ENCODE measurements around the gene RNF138. TPM values are rescaled to one million over a fixed set of nuclear protein-coding genes. Genes with fewer than 3 reads are reported as not detected.

Gene RNF138
- total and polyA plus RNA-seq, 4 donors: 6.9 to 24.7 (median 12.3) TPM

- no peak for TF ChIP-seq ZBTB33 (IDR thresholded peaks at IDR 0.05)
- no peak for TF ChIP-seq GABPA (IDR thresholded peaks at IDR 0.05 in 1 of 2, conservative IDR thresholded peaks at IDR 0.05 in 1 of 2)
- no peak for TF ChIP-seq HNF4G (IDR thresholded peaks at IDR 0.05)
Measured at GRCh38 chr18:32096946-32097345, 5.3 kb downstream of the RNF138 start (continued).

DNA sequence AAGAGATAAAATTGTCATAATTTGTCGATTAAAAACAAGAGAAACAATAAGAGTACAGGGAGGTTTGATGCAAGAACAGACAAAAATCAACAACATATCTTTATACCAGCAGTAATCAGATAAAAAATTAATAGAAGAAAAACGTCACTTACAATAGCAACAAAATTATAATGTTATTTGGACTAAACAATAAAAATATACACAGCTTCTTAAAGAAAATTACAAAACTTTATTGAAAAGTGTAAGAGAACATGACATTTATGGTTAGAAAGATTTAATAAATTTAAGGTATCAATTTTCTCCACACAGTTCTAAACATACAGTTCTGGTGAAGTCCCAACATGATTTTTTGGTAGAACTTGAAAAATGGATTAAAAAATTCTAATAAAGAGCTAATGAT, 12.8 kb downstream of the RNF138 start:
- 86% methylated on average over 2 of the region's 2 CpGs for WGBS
- H3K27me3 ChIP-seq (ENCODE audit: control insufficient read depth in 4 of 4, insufficient read depth in 4 of 4, low read length in 3 of 4): no peaks in the 10 kb centered on the region
- no peak overlapping the region for H3K9ac ChIP-seq (ENCODE audit: low read depth in 1 of 2, low read length in 2 of 2)
- no peak for DNase-seq (ENCODE audit: low spot score)
- TF ChIP-seq NR2F2 (IDR thresholded peaks at IDR 0.05): no peak
- TF ChIP-seq, protein P1, sequence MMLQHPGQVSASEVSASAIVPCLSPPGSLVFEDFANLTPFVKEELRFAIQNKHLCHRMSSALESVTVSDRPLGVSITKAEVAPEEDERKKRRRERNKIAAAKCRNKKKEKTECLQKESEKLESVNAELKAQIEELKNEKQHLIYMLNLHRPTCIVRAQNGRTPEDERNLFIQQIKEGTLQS (IDR thresholded peaks at IDR 0.05): no peak
- TF ChIP-seq ZBTB33 (IDR thresholded peaks at IDR 0.05): no peak
- TF ChIP-seq RAD21 (IDR thresholded peaks at IDR 0.05): no peak
- TF ChIP-seq REST (IDR thresholded peaks at IDR 0.05): no peak
- TF ChIP-seq GABPA (IDR thresholded peaks at IDR 0.05 in 1 of 2, conservative IDR thresholded peaks at IDR 0.05 in 1 of 2): no peak
- TF ChIP-seq EGR1 (IDR thresholded peaks at IDR 0.05; ENCODE audit: low read depth in 2 of 2): no peak
- no peak for TF ChIP-seq FOXA1 (IDR thresholded peaks at IDR 0.05)
- no peak for TF ChIP-seq SP1 (IDR thresholded peaks at IDR 0.05)
- TF ChIP-seq RXRA (IDR thresholded peaks at IDR 0.05): no peak
- no peak for TF ChIP-seq YY1 (IDR thresholded peaks at IDR 0.05)
- TF ChIP-seq FOXA2 (IDR thresholded peaks at IDR 0.05): no peak
- no peak for TF ChIP-seq TAF1 (conservative IDR thresholded peaks at IDR 0.05)
- no peak overlapping the region for H3K27ac ChIP-seq (ENCODE audit: low read depth in 1 of 2, low read length in 2 of 2)
- no peaks in the 10 kb centered on the region for H3K9me3 ChIP-seq (ENCODE audit: control insufficient read depth in 4 of 4, low read length in 3 of 4)
- no peaks in the 10 kb centered on the region for H3K36me3 ChIP-seq (ENCODE audit: control insufficient read depth in 4 of 4, insufficient read depth in 3 of 4, low read depth in 1 of 4, low read length in 3 of 4)
- H3K4me1 ChIP-seq (ENCODE audit: control insufficient read depth in 4 of 4, insufficient read depth in 4 of 4, low read length in 3 of 4): peaks cover 0 to 4% (median 2%) of the 10 kb centered on the region in 4 donors
- no peak overlapping the region for H3K4me3 ChIP-seq (ENCODE audit: low read depth in 1 of 3, low read length in 3 of 3)

DNA sequence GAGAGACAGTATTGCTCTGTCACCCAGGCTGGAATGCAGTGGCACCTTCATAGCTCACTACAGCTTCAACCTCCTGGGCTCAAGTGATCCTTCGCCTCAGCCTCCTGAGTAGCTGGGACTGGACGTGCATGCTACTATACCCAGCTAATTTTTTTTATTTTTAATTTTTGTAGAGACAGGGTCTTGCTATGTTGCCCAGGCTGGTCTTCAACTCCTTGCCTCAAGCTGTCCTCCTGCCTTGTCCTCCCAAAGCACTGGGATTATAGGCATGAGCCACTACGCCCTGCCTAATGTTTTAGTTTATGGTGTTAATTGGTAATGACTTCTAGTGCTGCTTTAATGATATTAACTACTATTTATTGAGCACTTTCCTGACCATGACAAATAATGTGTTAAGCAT, 18.3 kb downstream of the RNF138 start:
- peaks cover 0 to 5% (median 0%) of the 10 kb centered on the region in 4 donors for H3K36me3 ChIP-seq (ENCODE audit: control insufficient read depth in 4 of 4, insufficient read depth in 3 of 4, low read depth in 1 of 4, low read length in 3 of 4)
- no peak overlapping the region for H3K4me3 ChIP-seq (ENCODE audit: low read depth in 1 of 3, low read length in 3 of 3)
- TF ChIP-seq YY1 (IDR thresholded peaks at IDR 0.05) (no peak), SP1 (IDR thresholded peaks at IDR 0.05) (no peak), REST (IDR thresholded peaks at IDR 0.05) (no peak)
- TF ChIP-seq, protein P2, sequence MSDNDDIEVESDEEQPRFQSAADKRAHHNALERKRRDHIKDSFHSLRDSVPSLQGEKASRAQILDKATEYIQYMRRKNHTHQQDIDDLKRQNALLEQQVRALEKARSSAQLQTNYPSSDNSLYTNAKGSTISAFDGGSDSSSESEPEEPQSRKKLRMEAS (IDR thresholded peaks at IDR 0.05): no peak
- WGBS: 96% methylated on average over 3 of the region's 3 CpGs
- no peak overlapping the region for H3K9ac ChIP-seq (ENCODE audit: low read depth in 1 of 2, low read length in 2 of 2)
- peaks cover 4 to 17% (median 13%) of the 10 kb centered on the region in 4 donors for H3K4me1 ChIP-seq (ENCODE audit: control insufficient read depth in 4 of 4, insufficient read depth in 4 of 4, low read length in 3 of 4)
- no peaks in the 10 kb centered on the region for H3K27me3 ChIP-seq (ENCODE audit: control insufficient read depth in 4 of 4, insufficient read depth in 4 of 4, low read length in 3 of 4)
- DNase-seq (ENCODE audit: low spot score): no peak
- H3K27ac ChIP-seq (ENCODE audit: low read depth in 1 of 2, low read length in 2 of 2): no peak overlapping the region
- H3K9me3 ChIP-seq (ENCODE audit: control insufficient read depth in 4 of 4, low read length in 3 of 4): no peaks in the 10 kb centered on the region
